HL-60 (cell line): Measurements from ENCODE around the gene FBXO45.

Experiments used
- POLR2AphosphoS5 ChIP-seq: IDR thresholded peaks from 2 replicates; pipeline ENCODE4 v1.6.1; 2012; ENCODE audit warnings: low read depth
- TF ChIP-seq, protein P1 (sequence below): IDR thresholded peaks from one replicate; pipeline ENCODE4 v1.5.1; 2011; ENCODE audit warnings: low read length, control low read depth, inconsistent platforms; ENCODE audit not compliant: insufficient read depth

GRCh38 chr3:196599734-196600128 is 31.3 kb downstream of the FBXO45 start:
- TF ChIP-seq, protein P1, sequence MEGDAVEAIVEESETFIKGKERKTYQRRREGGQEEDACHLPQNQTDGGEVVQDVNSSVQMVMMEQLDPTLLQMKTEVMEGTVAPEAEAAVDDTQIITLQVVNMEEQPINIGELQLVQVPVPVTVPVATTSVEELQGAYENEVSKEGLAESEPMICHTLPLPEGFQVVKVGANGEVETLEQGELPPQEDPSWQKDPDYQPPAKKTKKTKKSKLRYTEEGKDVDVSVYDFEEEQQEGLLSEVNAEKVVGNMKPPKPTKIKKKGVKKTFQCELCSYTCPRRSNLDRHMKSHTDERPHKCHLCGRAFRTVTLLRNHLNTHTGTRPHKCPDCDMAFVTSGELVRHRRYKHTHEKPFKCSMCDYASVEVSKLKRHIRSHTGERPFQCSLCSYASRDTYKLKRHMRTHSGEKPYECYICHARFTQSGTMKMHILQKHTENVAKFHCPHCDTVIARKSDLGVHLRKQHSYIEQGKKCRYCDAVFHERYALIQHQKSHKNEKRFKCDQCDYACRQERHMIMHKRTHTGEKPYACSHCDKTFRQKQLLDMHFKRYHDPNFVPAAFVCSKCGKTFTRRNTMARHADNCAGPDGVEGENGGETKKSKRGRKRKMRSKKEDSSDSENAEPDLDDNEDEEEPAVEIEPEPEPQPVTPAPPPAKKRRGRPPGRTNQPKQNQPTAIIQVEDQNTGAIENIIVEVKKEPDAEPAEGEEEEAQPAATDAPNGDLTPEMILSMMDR, result no peak
- no peak for TF ChIP-seq POLR2AphosphoS5
